ENCODE data around the gene NRG3.
A peak's percentile ranks its signal among the peaks of the same experiment; 100 is the strongest.

NRG3 gene

GRCh38 chr10:82091413-82091812 is 216.4 kb downstream of the NRG3 start:
- DNase-seq (ENCODE audit: low spot score): no peak

GRCh38 chr10:82092111-82092510 is 217.1 kb downstream of the NRG3 start:
- no peak for DNase-seq (ENCODE audit: low spot score)

GRCh38 chr10:82124713-82125112 is 249.7 kb downstream of the NRG3 start:
- no peak for DNase-seq (ENCODE audit: low spot score)

- DNase-seq (ENCODE audit: low spot score): no peak
Observed at GRCh38 chr10:82128527-82128926, 253.5 kb downstream of the NRG3 start.

- no peak for DNase-seq (ENCODE audit: low spot score)
Observed at GRCh38 chr10:82136103-82136502, 261.1 kb downstream of the NRG3 start.

- DNase-seq (ENCODE audit: low spot score): no peak
Observed at GRCh38 chr10:82144153-82144552, 269.2 kb downstream of the NRG3 start.

GRCh38 chr10:82148764-82149163 is 273.8 kb downstream of the NRG3 start:
- DNase-seq (ENCODE audit: low spot score): no peak

GRCh38 chr10:82149674-82150073 is 274.7 kb downstream of the NRG3 start:
- DNase-seq (ENCODE audit: low spot score): no peak

GRCh38 chr10:82150123-82150900 is 275.3 kb downstream of the NRG3 start:
- DNase-seq (ENCODE audit: low spot score): peak; percentile 5

- DNase-seq (ENCODE audit: low spot score): no peak
Observed at GRCh38 chr10:82160307-82160706, 285.3 kb downstream of the NRG3 start.

- DNase-seq (ENCODE audit: low spot score): no peak
Observed at GRCh38 chr10:82161264-82161663, 286.3 kb downstream of the NRG3 start.

GRCh38 chr10:82162549-82163195 is 287.7 kb downstream of the NRG3 start:
- no peak for DNase-seq (ENCODE audit: low spot score)

- DNase-seq (ENCODE audit: low spot score): no peak
Observed at GRCh38 chr10:82171899-82172298, 296.9 kb downstream of the NRG3 start.

GRCh38 chr10:82176587-82176986 is 301.6 kb downstream of the NRG3 start:
- DNase-seq (ENCODE audit: low spot score): no peak

- DNase-seq (ENCODE audit: low spot score): no peak
Observed at GRCh38 chr10:82190432-82191260, 315.7 kb downstream of the NRG3 start.

- DNase-seq (ENCODE audit: low spot score): no peak
Observed at GRCh38 chr10:82191653-82192052, 316.7 kb downstream of the NRG3 start.

- no peak for DNase-seq (ENCODE audit: low spot score)
Observed at GRCh38 chr10:82192665-82193064, 317.7 kb downstream of the NRG3 start.

- DNase-seq (ENCODE audit: low spot score): no peak
Observed at GRCh38 chr10:82194419-82194818, 319.4 kb downstream of the NRG3 start.

GRCh38 chr10:82206831-82207230 is 331.8 kb downstream of the NRG3 start:
- no peak for DNase-seq (ENCODE audit: low spot score)

- DNase-seq (ENCODE audit: low spot score): no peak
Observed at GRCh38 chr10:82208726-82209125, 333.7 kb downstream of the NRG3 start.

GRCh38 chr10:82210331-82210730 is 335.3 kb downstream of the NRG3 start:
- no peak for DNase-seq (ENCODE audit: low spot score)

- no peak for DNase-seq (ENCODE audit: low spot score)
Observed at GRCh38 chr10:82211346-82211745, 336.4 kb downstream of the NRG3 start.

GRCh38 chr10:82212753-82213152 is 337.8 kb downstream of the NRG3 start:
- no peak for DNase-seq (ENCODE audit: low spot score)

Measured in SW480 (cell line).